ENCODE data around the gene MPP3. TPM values are rescaled to one million over a fixed set of nuclear protein-coding genes. Genes with fewer than 3 reads are reported as not detected.

The MPP3 gene
- total and polyA plus RNA-seq, 10 of the 15 experiments (the other 5 are each of a cell fraction or from before 2014, with no cell fraction given), result not detected

GRCh38 chr17:43830510-43831140, 2.3 kb downstream of the MPP3 start:
- ATAC-seq (peak; percentile 47), DNase-seq (ENCODE audit: low read depth, low spot score) (no peak), FAIRE-seq (no peak)
- 8% methylated on average over 7 of the region's 7 CpGs for WGBS (ENCODE audit: insufficient coverage, insufficient replicate concordance, low lambda C conversion rate, missing lambda C conversion rate)
- intact Hi-C loops (cut with micrococcal nuclease; ENCODE audit: unreplicated experiment), result no loop called here
- no peaks in the 10 kb centered on the region for H3K79me2 ChIP-seq (ENCODE audit: control insufficient read depth, insufficient read depth, low read length)
- H4K20me1 ChIP-seq (ENCODE audit: control insufficient read depth, insufficient read depth), result no peaks in the 10 kb centered on the region
- ChIA-PET CTCF (interaction anchor here (1.0 kb wide), 1 partner anchor 14 kb away, joined by 3 read pairs; no protein-coding TSS in a partner anchor), RAD21 (ENCODE audit: unreplicated experiment) (interaction anchor here (1.2 kb wide), 1 partner anchor 16 kb away, joined by 3 read pairs; no protein-coding TSS in a partner anchor), SMC1A (ENCODE audit: uncharacterized antibody, unreplicated experiment) (no interaction called here), POLR2A (no interaction called here)
- in situ Hi-C loops (cut with MboI), result no loop called here
- H3K4me3 ChIP-seq, result no peak overlapping the region
- H3K27me3 ChIP-seq (replicated peaks in 1 of 2; ENCODE audit: control insufficient read depth in 2 of 2, insufficient read depth in 2 of 2, low read length in 1 of 2), result peaks cover 11% of the 10 kb centered on the region in 2 experiments
- no peak overlapping the region for H3K4me2 ChIP-seq (ENCODE audit: control insufficient read depth, insufficient read depth)
- no peaks in the 10 kb centered on the region for H3K9me3 ChIP-seq (replicated peaks; ENCODE audit: control insufficient read depth, insufficient read depth, low read length)
- no peak for TF ChIP-seq MYC (IDR thresholded peaks at IDR 0.05; ENCODE audit: insufficient read depth, insufficient read length, insufficient replicate concordance, low read length, severe bottlenecking)
- no peak for TF ChIP-seq CHD1 (IDR thresholded peaks at IDR 0.05; ENCODE audit: low read depth, low read length)
- TF ChIP-seq SRF (IDR thresholded peaks at IDR 0.05; ENCODE audit: low read depth in 2 of 2, low read length in 2 of 2), result no peak
- TF ChIP-seq ATF2 (IDR thresholded peaks at IDR 0.05; ENCODE audit: low read length), result no peak
- TF ChIP-seq TAF1 (IDR thresholded peaks at IDR 0.05; ENCODE audit: borderline replicate concordance, low read depth, low read length), result no peak
- no peak for TF ChIP-seq RUNX3 (IDR thresholded peaks at IDR 0.05; ENCODE audit: low read length)
- TF ChIP-seq MYB (IDR thresholded peaks at IDR 0.05; ENCODE audit: borderline replicate concordance, low read depth, low read length), result no peak
- TF ChIP-seq ZBED1 (IDR thresholded peaks at IDR 0.05; ENCODE audit: borderline replicate concordance), result no peak
- no peak for TF ChIP-seq CHD4 (IDR thresholded peaks at IDR 0.05)
- TF ChIP-seq RBBP5 (conservative IDR thresholded peaks at IDR 0.05), result no peak
- TF ChIP-seq ZZZ3 (IDR thresholded peaks at IDR 0.05; ENCODE audit: control insufficient read depth, insufficient read length, low read depth), result no peak
- H3K9ac ChIP-seq (ENCODE audit: control insufficient read depth, insufficient read depth, low read length), result no peak overlapping the region
- no peaks in the 10 kb centered on the region for H3K36me3 ChIP-seq (ENCODE audit: control insufficient read depth in 2 of 2, insufficient read depth in 2 of 2, low read length in 1 of 2)
- no peaks in the 10 kb centered on the region for H3K4me1 ChIP-seq (ENCODE audit: control insufficient read depth, insufficient read depth, low read length)
- H3K27ac ChIP-seq (ENCODE audit: control insufficient read depth, insufficient read depth), result no peak overlapping the region
- H2AFZ ChIP-seq (ENCODE audit: control insufficient read depth, low read depth, low read length), result no peak overlapping the region
- no TSS peak for BruUV-seq (replicated peaks)

All from GM12878 (cell line).